GM12878 (cell line): ENCODE results near the gene CADM2. TPM values are rescaled to one million over a fixed set of nuclear protein-coding genes. Genes with fewer than 3 reads are reported as not detected.

ENCODE experiments used
- ATAC-seq: fragments of 200-7000 bp; cut with Tn5 transposase; 3 replicates; pipeline ENCODE4 v1.9.1; 2020; ENCODE audit warnings: mild to moderate bottlenecking, moderate library complexity
- BruUV-seq: library from RNA; stranded (reverse); fragments of 400-500 nt; replicated peaks from 2 replicates; lab custom pipeline; 2021; lab: Mats Ljungman, UMichigan
- CTCF ChIA-PET: fragments of 300-600 bp; sonication (Branson Sonifier 250); formaldehyde crosslinking; extraction: SDS; loops from one replicate; lab custom pipeline; 2021; ENCODE audit warnings: inconsistent platforms; lab: Yijun Ruan, JAX
- POLR2A ChIA-PET: fragments of 350-600 bp; formaldehyde crosslinking; extraction: SDS; loops from one replicate; lab custom pipeline; 2021; ENCODE audit warnings: inconsistent platforms; lab: Charles Lee
- RAD21 ChIA-PET: fragments of 300-600 bp; sonication (Branson Sonifier 250); formaldehyde crosslinking; loops from one replicate; lab custom pipeline; 2023; ENCODE audit warnings: antibody characterized with exemption; ENCODE audit not compliant: unreplicated experiment; lab: Charles Lee
- SMC1A ChIA-PET: fragments of 300-600 bp; sonication (Branson Sonifier 250); formaldehyde crosslinking; loops from one replicate; lab custom pipeline; 2023; ENCODE audit not compliant: unreplicated experiment, uncharacterized antibody; lab: Charles Lee
- DNase-seq: peaks from one replicate; pipeline ENCODE4 v3.0.0-alpha.2; 2011; ENCODE audit warnings: low read depth, low spot score
- FAIRE-seq: peaks from 3 replicates; lab custom pipeline; 2011; peaks lifted over from hg19 to GRCh38; lab: Jason Lieb, UNC
- H2AFZ ChIP-seq: 2 replicates; pipeline ENCODE4 v1.6.0; 2011; ENCODE audit warnings: low read depth, low read length, control low read depth; ENCODE audit not compliant: control insufficient read depth
- H3K27ac ChIP-seq: 2 replicates; pipeline ENCODE4 v1.5.1; 2011; ENCODE audit warnings: control low read depth; ENCODE audit not compliant: control insufficient read depth, insufficient read depth
- H3K27me3 ChIP-seq, 2 experiments: replicated peaks in 1 of 2; 2 replicates each; pipeline versions ENCODE4 v1.6.0 to v1.6.1; 2011; ENCODE audit warnings: low read length in 1 of 2; ENCODE audit not compliant: control insufficient read depth in 2 of 2, insufficient read depth in 2 of 2
- H3K36me3 ChIP-seq, 2 experiments: 2 replicates each; pipeline ENCODE4 v1.5.1; 2011; ENCODE audit warnings: low read length in 1 of 2; ENCODE audit not compliant: control insufficient read depth in 2 of 2, insufficient read depth in 2 of 2
- H3K4me1 ChIP-seq: 2 replicates; pipeline ENCODE4 v1.6.1; 2011; ENCODE audit warnings: mild to moderate bottlenecking, low read length, moderate library complexity, mixed read lengths; ENCODE audit not compliant: control insufficient read depth, insufficient read depth
- H3K4me2 ChIP-seq: 2 replicates; pipeline ENCODE4 v1.6.0; 2011; ENCODE audit warnings: control low read depth; ENCODE audit not compliant: control insufficient read depth, insufficient read depth
- H3K4me3 ChIP-seq: fragments of 200-600 bp; sonication (generic); 2 replicates; pipeline ENCODE4 v1.5.1; 2016
- H3K79me2 ChIP-seq: 2 replicates; pipeline ENCODE4 v1.6.0; 2011; ENCODE audit warnings: low read length; ENCODE audit not compliant: control insufficient read depth, insufficient read depth
- H3K9ac ChIP-seq: 2 replicates; pipeline ENCODE4 v1.8.0; 2011; ENCODE audit warnings: low read length, control low read depth, mixed read lengths; ENCODE audit not compliant: control insufficient read depth, insufficient read depth
- H3K9me3 ChIP-seq: replicated peaks from 3 replicates; pipeline ENCODE4 v1.5.1; 2011; ENCODE audit warnings: mild to moderate bottlenecking, low read length; ENCODE audit not compliant: control insufficient read depth, insufficient read depth
- H4K20me1 ChIP-seq: 2 replicates; pipeline ENCODE4 v1.6.0; 2011; ENCODE audit not compliant: control insufficient read depth, insufficient read depth
- EGR1 ChIP-seq, 2 experiments: IDR thresholded peaks; 1 replicate in 1 of 2; 2 replicates in 1 of 2; pipeline ENCODE4 v1.6.1; 2011 to 2012; ENCODE audit warnings: low read depth in 2 of 2, low read length in 2 of 2, borderline replicate concordance in 1 of 2, mild to moderate bottlenecking in 1 of 2, moderate library complexity in 1 of 2
- ETV6 ChIP-seq, 2 experiments: fragments of 450-650 bp in 1 of 2; IDR thresholded peaks in 1 of 2; conservative IDR thresholded peaks in 1 of 2; 2 replicates each; pipeline ENCODE4 v1.6.1; 2014; ENCODE audit warnings: antibody characterized with exemption in 1 of 2, borderline replicate concordance in 1 of 2, low read depth in 1 of 2, mild to moderate bottlenecking in 1 of 2, moderate library complexity in 1 of 2
- MTA3 ChIP-seq: IDR thresholded peaks from 2 replicates; pipeline ENCODE4 v1.6.1; 2012; ENCODE audit warnings: low read length, inconsistent platforms, borderline replicate concordance
- SRF ChIP-seq, 2 experiments: IDR thresholded peaks; 2 replicates each; pipeline ENCODE4 v1.6.1; 2011; ENCODE audit warnings: low read depth in 2 of 2, low read length in 2 of 2, mild to moderate bottlenecking in 1 of 2, moderate library complexity in 1 of 2
- TBL1XR1 ChIP-seq: IDR thresholded peaks from 2 replicates; pipeline ENCODE4 v1.6.1; 2012; ENCODE audit warnings: low read depth, low read length, improper control_type of control experiment
- ZNF207 ChIP-seq: fragments of 450-650 bp; IDR thresholded peaks from 2 replicates; pipeline ENCODE4 v1.6.1; 2014; ENCODE audit warnings: antibody characterized with exemption, mild to moderate bottlenecking, borderline replicate concordance
- ZNF24 ChIP-seq: fragments of 450-650 bp; IDR thresholded peaks from 2 replicates; pipeline ENCODE4 v1.6.1; 2017; ENCODE audit warnings: antibody characterized with exemption, mild to moderate bottlenecking
- ZSCAN29 ChIP-seq: fragments of 450-650 bp; IDR thresholded peaks from 2 replicates; pipeline ENCODE4 v1.6.1; 2017; ENCODE audit warnings: mild to moderate bottlenecking, moderate library complexity
- WGBS: methylation state at CpG from one replicate; pipeline ENCODE4 v1.1.6; 2016; ENCODE audit warnings: low lambda C conversion rate; ENCODE audit not compliant: insufficient replicate concordance, insufficient coverage; ENCODE audit errors: missing lambda C conversion rate; 5-methylcytosine and 5-hydroxymethylcytosine counted together
- in situ Hi-C: fragments of 300-500 bp; cut with MboI; formaldehyde crosslinking; loops from 9 replicates; pipeline ENCODE4 v1.14.3; 2018; ENCODE audit warnings: mixed read lengths
- intact Hi-C: fragments of 100-400 bp; cut with micrococcal nuclease; formaldehyde crosslinking; loops from one replicate; pipeline ENCODE4 v1.14.2; 2022; ENCODE audit not compliant: unreplicated experiment
- polyA plus RNA-seq, 11 experiments: library from polyadenylated mRNA; depleted of rRNA in 4 of 11; unstranded in 6 of 11; stranded (reverse) in 5 of 11; fragments of >200 nt; fragmentation: Nextera tagmentation in 4 of 11; fragmentation: Illumina TruSeq in 1 of 11; extraction: Ambion mirVana in 4 of 11; extraction: Trizol in 1 of 11; gene quantifications; 1 replicate in 1 of 11; 2 replicates in 10 of 11; pipeline versions ENCODE4 v1.2.1 to v1.2.3, GENCODE V29; 2011 to 2016; ENCODE audit warnings: inconsistent platforms in 2 of 11, missing spikeins in 2 of 11, low read depth in 1 of 11
- total RNA-seq, 4 experiments: library from RNA; depleted of rRNA in 3 of 4; stranded (reverse); fragments of >200 nt in 3 of 4; fragmentation: Illumina TruSeq in 1 of 4; extraction: Trizol in 1 of 4; gene quantifications; 2 replicates each; pipeline versions ENCODE4 v1.2.1 to v1.2.3, GENCODE V29; 2013 to 2021
- TF ChIP-seq, protein P1 (sequence below): fragments of 450-650 bp; IDR thresholded peaks from 2 replicates; pipeline ENCODE4 v1.6.1; 2017; ENCODE audit warnings: mild to moderate bottlenecking, low read depth, inconsistent platforms; ENCODE audit not compliant: poor library complexity, severe bottlenecking
- TF ChIP-seq, protein P2 (sequence below): fragments of 450-650 bp; formaldehyde crosslinking; IDR thresholded peaks from 2 replicates; pipeline ENCODE4 v1.4.0; 2022; ENCODE audit warnings: mild to moderate bottlenecking, moderate library complexity

CADM2 gene
- total and polyA plus RNA-seq, 10 of the 15 experiments (the other 5 are each of a cell fraction or from before 2014, with no cell fraction given): 0.13 TPM; not detected in 9

DNA sequence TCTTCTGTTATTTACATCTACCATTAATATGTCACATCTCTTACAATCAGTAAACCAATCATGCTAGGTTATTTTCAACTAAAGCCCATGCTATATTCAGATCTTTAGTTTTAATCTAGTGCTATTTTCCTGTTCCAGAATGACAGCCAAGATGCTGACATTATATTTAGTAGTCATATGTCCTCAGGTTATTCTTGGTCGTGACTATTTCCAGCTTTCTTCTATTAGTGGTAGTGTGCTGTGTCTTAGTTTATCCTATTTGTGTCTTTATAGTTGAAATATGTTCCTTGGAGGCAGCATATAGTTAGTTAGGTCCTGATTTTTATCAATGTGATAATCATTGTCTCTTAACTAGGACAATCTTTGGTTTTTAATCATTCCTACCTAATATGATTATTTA lies 566.5 kb downstream of the CADM2 start (continued):
- TF ChIP-seq, protein P1, sequence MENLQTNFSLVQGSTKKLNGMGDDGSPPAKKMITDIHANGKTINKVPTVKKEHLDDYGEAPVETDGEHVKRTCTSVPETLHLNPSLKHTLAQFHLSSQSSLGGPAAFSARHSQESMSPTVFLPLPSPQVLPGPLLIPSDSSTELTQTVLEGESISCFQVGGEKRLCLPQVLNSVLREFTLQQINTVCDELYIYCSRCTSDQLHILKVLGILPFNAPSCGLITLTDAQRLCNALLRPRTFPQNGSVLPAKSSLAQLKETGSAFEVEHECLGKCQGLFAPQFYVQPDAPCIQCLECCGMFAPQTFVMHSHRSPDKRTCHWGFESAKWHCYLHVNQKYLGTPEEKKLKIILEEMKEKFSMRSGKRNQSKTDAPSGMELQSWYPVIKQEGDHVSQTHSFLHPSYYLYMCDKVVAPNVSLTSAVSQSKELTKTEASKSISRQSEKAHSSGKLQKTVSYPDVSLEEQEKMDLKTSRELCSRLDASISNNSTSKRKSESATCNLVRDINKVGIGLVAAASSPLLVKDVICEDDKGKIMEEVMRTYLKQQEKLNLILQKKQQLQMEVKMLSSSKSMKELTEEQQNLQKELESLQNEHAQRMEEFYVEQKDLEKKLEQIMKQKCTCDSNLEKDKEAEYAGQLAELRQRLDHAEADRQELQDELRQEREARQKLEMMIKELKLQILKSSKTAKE: no peak
- TF ChIP-seq ZNF24 (no peak), ZNF207 (no peak)

DNA sequence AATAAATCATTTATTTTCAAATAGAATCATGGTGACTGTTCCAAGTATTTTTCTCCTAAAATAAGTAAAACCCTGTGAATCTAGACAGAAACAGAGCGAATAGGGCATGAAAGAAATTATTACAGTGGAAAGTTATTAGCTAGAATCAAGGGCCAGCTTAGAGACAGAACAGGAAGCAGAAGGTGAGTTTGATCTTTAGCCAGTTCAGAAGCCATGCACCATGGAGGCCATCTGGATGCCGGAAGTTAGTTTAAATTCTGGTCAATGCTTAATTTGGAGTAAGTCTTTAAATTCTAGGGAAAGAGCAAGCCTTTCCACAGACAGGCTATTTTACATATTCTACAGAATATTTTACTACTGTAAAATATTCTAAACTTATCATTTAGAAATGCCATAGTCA lies 574.8 kb downstream of the CADM2 start:
- no peak for ATAC-seq
- FAIRE-seq: no peak
- DNase-seq: no peak
- Histone ChIP-seq H3K4me3 (no peak overlapping the region), H3K9ac (no peak overlapping the region), H3K27me3 (no peaks in the 10 kb centered on the region), H4K20me1 (no peaks in the 10 kb centered on the region), H3K4me1 (no peaks in the 10 kb centered on the region), H3K9me3 (no peaks in the 10 kb centered on the region), H3K27ac (no peak overlapping the region), H2AFZ (no peak overlapping the region), H3K36me3 (no peaks in the 10 kb centered on the region), H3K79me2 (no peaks in the 10 kb centered on the region), H3K4me2 (no peak overlapping the region)
- ChIA-PET POLR2A (no interaction called here), RAD21 (no interaction called here), SMC1A (interaction anchor here (1.2 kb wide), 1 partner anchor 111 kb away, joined by 3 read pairs; no protein-coding TSS in a partner anchor), CTCF (interaction anchor here (0.6 to 0.7 kb wide), 2 partner anchors 21 to 34 kb away, joined by 4 to 5 read pairs; no protein-coding TSS in a partner anchor)
- intact Hi-C loops: no loop called here
- BruUV-seq: no TSS peak
- TF ChIP-seq ZSCAN29 (no peak), ETV6 (conservative IDR thresholded peaks at IDR 0.05 in 1 of 2, IDR thresholded peaks at IDR 0.05 in 1 of 2; ENCODE audit: borderline replicate concordance in 1 of 2, low read depth in 1 of 2) (no peak), EGR1 (IDR thresholded peaks at IDR 0.05; ENCODE audit: borderline replicate concordance in 1 of 2, low read depth in 2 of 2, low read length in 2 of 2) (no peak), MTA3 (no peak), SRF (IDR thresholded peaks at IDR 0.05; ENCODE audit: low read depth in 2 of 2, low read length in 2 of 2) (no peak), TBL1XR1 (no peak)
- TF ChIP-seq, protein P2, sequence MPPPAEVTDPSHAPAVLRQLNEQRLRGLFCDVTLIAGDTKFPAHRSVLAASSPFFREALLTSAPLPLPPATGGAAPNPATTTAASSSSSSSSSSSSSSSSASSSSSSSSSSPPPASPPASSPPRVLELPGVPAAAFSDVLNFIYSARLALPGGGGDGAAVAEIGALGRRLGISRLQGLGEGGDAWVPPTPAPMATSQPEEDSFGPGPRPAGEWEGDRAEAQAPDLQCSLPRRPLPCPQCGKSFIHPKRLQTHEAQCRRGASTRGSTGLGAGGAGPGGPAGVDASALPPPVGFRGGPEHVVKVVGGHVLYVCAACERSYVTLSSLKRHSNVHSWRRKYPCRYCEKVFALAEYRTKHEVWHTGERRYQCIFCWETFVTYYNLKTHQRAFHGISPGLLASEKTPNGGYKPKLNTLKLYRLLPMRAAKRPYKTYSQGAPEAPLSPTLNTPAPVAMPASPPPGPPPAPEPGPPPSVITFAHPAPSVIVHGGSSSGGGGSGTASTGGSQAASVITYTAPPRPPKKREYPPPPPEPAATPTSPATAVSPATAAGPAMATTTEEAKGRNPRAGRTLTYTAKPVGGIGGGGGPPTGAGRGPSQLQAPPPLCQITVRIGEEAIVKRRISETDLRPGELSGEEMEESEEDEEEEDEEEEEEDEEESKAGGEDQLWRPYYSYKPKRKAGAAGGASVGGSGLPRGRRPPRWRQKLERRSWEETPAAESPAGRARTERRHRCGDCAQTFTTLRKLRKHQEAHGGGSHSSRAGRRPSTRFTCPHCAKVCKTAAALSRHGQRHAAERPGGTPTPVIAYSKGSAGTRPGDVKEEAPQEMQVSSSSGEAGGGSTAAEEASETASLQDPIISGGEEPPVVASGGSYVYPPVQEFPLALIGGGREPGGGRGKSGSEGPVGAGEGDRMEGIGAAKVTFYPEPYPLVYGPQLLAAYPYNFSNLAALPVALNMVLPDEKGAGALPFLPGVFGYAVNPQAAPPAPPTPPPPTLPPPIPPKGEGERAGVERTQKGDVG (CRISPR knock-in tag): no peak
- WGBS: 0% methylated on average over 2 of the region's 2 CpGs
- in situ Hi-C loops: no loop called here
